Aorta (tissue), 5 donors: Measurements from ENCODE around the gene GCGR. TPM values are rescaled to one million over a fixed set of nuclear protein-coding genes. Genes with fewer than 3 reads are reported as not detected.
"Not testable (repeated sequence)": the region's sequence is repeated elsewhere in the genome, so short reads cannot be mapped to it uniquely, and the experiment has no call there.

Source experiments
- ATAC-seq: fragments of 200-7000 bp; cut with Tn5 transposase; one replicate; pipeline ENCODE4 v1.9.1; 2022; ENCODE audit warnings: moderate library complexity; ENCODE audit not compliant: low FRiP score
- DNase-seq, 2 donors: peaks; one replicate each; pipeline ENCODE4 v3.0.0-alpha.2; 2020
- H3K27ac ChIP-seq, 2 donors: one replicate each; pipeline ENCODE4 v1.5.1; 2013; ENCODE audit warnings: low read length in 2 of 2, mild to moderate bottlenecking in 2 of 2, moderate library complexity in 2 of 2, control low read depth in 1 of 2, inconsistent platforms in 1 of 2, low read depth in 1 of 2
- H3K27me3 ChIP-seq, 2 donors: one replicate each; pipeline ENCODE4 v1.6.1; 2013; ENCODE audit warnings: control low read depth in 1 of 2, low read length in 1 of 2, mild to moderate bottlenecking in 1 of 2, moderate library complexity in 1 of 2; ENCODE audit not compliant: insufficient read depth in 2 of 2, control insufficient read depth in 1 of 2
- H3K36me3 ChIP-seq, 2 donors: one replicate each; pipeline ENCODE4 v1.6.1; 2013; ENCODE audit warnings: control low read depth in 1 of 2, low read length in 1 of 2, mild to moderate bottlenecking in 1 of 2; ENCODE audit not compliant: insufficient read depth in 2 of 2, control insufficient read depth in 1 of 2
- H3K4me1 ChIP-seq, 2 donors: one replicate each; pipeline ENCODE4 v1.6.1; 2013; ENCODE audit warnings: low read length in 2 of 2, control low read depth in 1 of 2, mild to moderate bottlenecking in 1 of 2, moderate library complexity in 1 of 2; ENCODE audit not compliant: insufficient read depth in 2 of 2, control insufficient read depth in 1 of 2
- H3K4me3 ChIP-seq, 2 donors: one replicate each; pipeline ENCODE4 v1.5.1; 2013; ENCODE audit warnings: low read length in 2 of 2, control low read depth in 1 of 2, mild to moderate bottlenecking in 1 of 2
- H3K9me3 ChIP-seq: one replicate; pipeline ENCODE4 v1.6.1; 2013; ENCODE audit warnings: mild to moderate bottlenecking, low read length; ENCODE audit not compliant: control insufficient read depth
- WGBS, 2 donors: extraction: QIAGEN DNeasy Blood & Tissue Kit; methylation state at CpG; one replicate each; pipeline ENCODE4 v1.1.7; 2013; 5-methylcytosine and 5-hydroxymethylcytosine counted together
- intact Hi-C, 2 donors: fragments of 100-400 bp; cut with DNase I; formaldehyde crosslinking; loops; one replicate each; pipeline versions ENCODE4 v1.14.2 to v1.15.0; 2022
- polyA plus RNA-seq, 2 donors: library from polyadenylated mRNA; stranded (reverse); fragments of 200-250 nt; gene quantifications; one replicate each; pipeline ENCODE4 v1.2.3, GENCODE V29; 2013
- total RNA-seq, 2 donors: library from RNA; stranded (reverse); fragmentation: NEBNext Ultra II Directional; extraction: Animal tissue kit (Norgen Biotek cat#: 25700); gene quantifications; one replicate each; pipeline ENCODE4 v1.2.1, GENCODE V29; 2021
- donor health status: healthy with polysubstance abuse.
- donor health status: Bipolar disorder and iron deficiency.
- donor health status: DM: no; HTN: no; CAD: no.
- donor health status: DM: no; HTN: no; CAD: no.
- donor health status: DM: yes; HTN: yes; CAD: no.

GCGR gene
- total and polyA plus RNA-seq, 4 donors = 0.39 to 0.63 TPM; not detected in 2

GRCh38 chr17:81834831-81835267, 30.9 kb downstream of the GCGR start, which contains the start of gene PPP1R27:
Gene PPP1R27 (minus strand): TSS chr17:81835050. CDS start chr17:81834953, 97 bp downstream.
- DNase-seq (no peak), ATAC-seq (no peak)
- Histone ChIP-seq H3K9me3 (no peaks in the 10 kb centered on the region), H3K4me1 (no peaks in the 10 kb centered on the region), H3K27ac (no peak within 1 kb of the TSS), H3K36me3 (no peaks in the 10 kb centered on the region), H3K4me3 (no peak within 1 kb of the TSS), H3K27me3 (no peaks in the 10 kb centered on the region)
- 91 to 96% methylated on average over 26 of the region's 26 CpGs for WGBS, 2 donors
- intact Hi-C loops = no loop called here

GRCh38 chr17:81837641-81838040, 33.7 kb downstream of the GCGR start:
- Histone ChIP-seq H3K4me1 (no peaks in the 10 kb centered on the region), H3K36me3 (no peaks in the 10 kb centered on the region), H3K9me3 (no peaks in the 10 kb centered on the region), H3K4me3 (no peak overlapping the region), H3K27ac (no peak overlapping the region), H3K27me3 (no peaks in the 10 kb centered on the region)
- intact Hi-C loops = no loop called here
- ATAC-seq (no peak), DNase-seq (no peak)
- 81 to 83% methylated on average over 9 of the region's 9 CpGs for WGBS, 2 donors

GRCh38 chr17:81838753-81839255, 34.9 kb downstream of the GCGR start:
- Histone ChIP-seq H3K27ac (no peak overlapping the region), H3K4me3 (no peak overlapping the region), H3K9me3 (no peaks in the 10 kb centered on the region), H3K27me3 (no peaks in the 10 kb centered on the region), H3K36me3 (no peaks in the 10 kb centered on the region), H3K4me1 (no peaks in the 10 kb centered on the region)
- intact Hi-C loops = no loop called here
- ATAC-seq (no peak), DNase-seq (no peak)
- 49 to 51% methylated on average over 17 of the region's 17 CpGs for WGBS, 2 donors

GRCh38 chr17:81839301-81839700, 35.4 kb downstream of the GCGR start:
- WGBS, 2 donors = 68 to 73% methylated on average over 15 of the region's 15 CpGs

GRCh38 chr17:81840059-81840458, 36.1 kb downstream of the GCGR start:
- intact Hi-C loops, H3K4me1 ChIP-seq, H3K36me3 ChIP-seq, H3K9me3 ChIP-seq, H3K27me3 ChIP-seq, ATAC-seq, DNase-seq, H3K27ac ChIP-seq, H3K4me3 ChIP-seq: not testable (repeated sequence)
- 93 to 94% methylated on average over 5 of the region's 5 CpGs for WGBS, 2 donors

More at GRCh38 chr17:81839301-81839700, 35.4 kb downstream of the GCGR start:
- Histone ChIP-seq H3K9me3 (no peaks in the 10 kb centered on the region), H3K36me3 (peaks cover 0 to 4% of the 10 kb centered on the region in 2 donors), H3K27ac (no peak overlapping the region), H3K27me3 (no peaks in the 10 kb centered on the region), H3K4me3 (no peak overlapping the region), H3K4me1 (no peaks in the 10 kb centered on the region)
- intact Hi-C loops = no loop called here
- ATAC-seq (no peak), DNase-seq (no peak)

GRCh38 chr17:81840826-81841778, 37.2 kb downstream of the GCGR start:
- Histone ChIP-seq H3K27me3 (no peaks in the 10 kb centered on the region), H3K27ac (no peak overlapping the region), H3K9me3 (no peaks in the 10 kb centered on the region), H3K4me1 (no peaks in the 10 kb centered on the region), H3K36me3 (peaks cover 0 to 13% of the 10 kb centered on the region in 2 donors), H3K4me3 (no peak overlapping the region)
- ATAC-seq (no peak), DNase-seq (no peak)
- WGBS, 2 donors = 79 to 84% methylated on average over 40 of the region's 40 CpGs
- intact Hi-C loops = no loop called here

- intact Hi-C loops = no loop called here
- no peaks in the 10 kb centered on the region for H3K4me1 ChIP-seq
- no peak overlapping the region for H3K27ac ChIP-seq
- no peaks in the 10 kb centered on the region for H3K27me3 ChIP-seq
- H3K9me3 ChIP-seq = no peaks in the 10 kb centered on the region
- WGBS, 2 donors = 85 to 90% methylated on average over 15 of the region's 15 CpGs
- ATAC-seq (no peak), DNase-seq (no peak)
- H3K36me3 ChIP-seq = peaks cover 0 to 15% of the 10 kb centered on the region in 2 donors
- no peak overlapping the region for H3K4me3 ChIP-seq
Observed at GRCh38 chr17:81841866-81842265, 37.9 kb downstream of the GCGR start.

- DNase-seq = no peak
- no peak for ATAC-seq
- Histone ChIP-seq H3K4me1 (no peaks in the 10 kb centered on the region), H3K27ac (no peak overlapping the region), H3K36me3 (peaks cover 0 to 17% of the 10 kb centered on the region in 2 donors), H3K27me3 (no peaks in the 10 kb centered on the region), H3K4me3 (no peak overlapping the region), H3K9me3 (no peaks in the 10 kb centered on the region)
- intact Hi-C loops = no loop called here
- 91 to 93% methylated on average over 11 of the region's 11 CpGs for WGBS, 2 donors
Observed at GRCh38 chr17:81842378-81842724, 38.4 kb downstream of the GCGR start.
